Uterus (tissue), 2 donors: ENCODE data around the gene FHIT.

ENCODE experiments used
- POLR2A ChIP-seq, 2 donors: fragments of 450-650 bp; IDR thresholded peaks; one replicate each; pipeline ENCODE4 v1.6.1; 2016; ENCODE audit warnings: antibody characterized with exemption in 2 of 2, mild to moderate bottlenecking in 1 of 2, moderate library complexity in 1 of 2
- TF ChIP-seq, protein P1 (sequence below), 4 experiments: fragments of 200-600 bp in 2 of 4; fragments of 450-650 bp in 2 of 4; sonication (generic) in 2 of 4; IDR thresholded peaks; one replicate each; pipeline ENCODE4 v1.5.1; 2016 to 2019; ENCODE audit warnings: antibody characterized with exemption in 4 of 4, mild to moderate bottlenecking in 2 of 4, moderate library complexity in 1 of 4

DNA sequence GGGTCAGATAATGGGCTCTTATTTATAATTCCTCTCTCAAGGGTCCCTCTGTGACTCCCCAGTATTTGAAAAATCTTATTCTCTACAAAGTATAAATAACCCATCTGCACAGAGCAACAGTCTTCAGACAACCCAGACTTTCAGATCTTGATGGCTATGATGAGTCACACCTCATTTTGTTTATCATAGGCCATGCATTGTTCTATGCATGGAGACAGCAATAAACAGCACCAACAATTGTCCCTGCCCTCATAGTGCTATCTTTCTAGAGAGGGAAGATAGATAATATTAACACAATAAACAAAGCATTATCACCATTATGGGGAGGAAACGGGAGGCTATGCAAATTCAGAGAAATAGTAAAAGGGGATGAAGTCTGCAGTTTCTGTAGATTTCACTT, 13.4 kb downstream of the FHIT start:
- no peak for TF ChIP-seq POLR2A (IDR thresholded peaks at IDR 0.05)
- TF ChIP-seq, protein P1, sequence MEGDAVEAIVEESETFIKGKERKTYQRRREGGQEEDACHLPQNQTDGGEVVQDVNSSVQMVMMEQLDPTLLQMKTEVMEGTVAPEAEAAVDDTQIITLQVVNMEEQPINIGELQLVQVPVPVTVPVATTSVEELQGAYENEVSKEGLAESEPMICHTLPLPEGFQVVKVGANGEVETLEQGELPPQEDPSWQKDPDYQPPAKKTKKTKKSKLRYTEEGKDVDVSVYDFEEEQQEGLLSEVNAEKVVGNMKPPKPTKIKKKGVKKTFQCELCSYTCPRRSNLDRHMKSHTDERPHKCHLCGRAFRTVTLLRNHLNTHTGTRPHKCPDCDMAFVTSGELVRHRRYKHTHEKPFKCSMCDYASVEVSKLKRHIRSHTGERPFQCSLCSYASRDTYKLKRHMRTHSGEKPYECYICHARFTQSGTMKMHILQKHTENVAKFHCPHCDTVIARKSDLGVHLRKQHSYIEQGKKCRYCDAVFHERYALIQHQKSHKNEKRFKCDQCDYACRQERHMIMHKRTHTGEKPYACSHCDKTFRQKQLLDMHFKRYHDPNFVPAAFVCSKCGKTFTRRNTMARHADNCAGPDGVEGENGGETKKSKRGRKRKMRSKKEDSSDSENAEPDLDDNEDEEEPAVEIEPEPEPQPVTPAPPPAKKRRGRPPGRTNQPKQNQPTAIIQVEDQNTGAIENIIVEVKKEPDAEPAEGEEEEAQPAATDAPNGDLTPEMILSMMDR (IDR thresholded peaks at IDR 0.05): no peak
